Left ventricle myocardium inferior (tissue), 1 donor: ENCODE measurements around the gene RAB11FIP4. TPM values are rescaled to one million over a fixed set of nuclear protein-coding genes. Genes with fewer than 3 reads are reported as not detected.

Experiments used
- DNase-seq: peaks from one replicate; pipeline ENCODE4 v3.0.0-alpha.2; 2020
- H3K27ac ChIP-seq: fragments of 200-600 bp; replicated peaks from 2 replicates; pipeline ENCODE4 v1.8.0; 2021
- H3K27me3 ChIP-seq: fragments of 200-600 bp; 2 replicates; pipeline ENCODE4 v1.8.0; 2021; ENCODE audit warnings: low read depth
- H3K36me3 ChIP-seq: fragments of 200-600 bp; 2 replicates; pipeline ENCODE4 v1.8.0; 2021
- H3K4me1 ChIP-seq: fragments of 200-600 bp; 2 replicates; pipeline ENCODE4 v1.8.0; 2021
- H3K4me3 ChIP-seq: fragments of 200-600 bp; 2 replicates; pipeline ENCODE4 v1.8.0; 2021; ENCODE audit warnings: mild to moderate bottlenecking, moderate library complexity
- H3K9me3 ChIP-seq: fragments of 200-600 bp; replicated peaks from 2 replicates; pipeline ENCODE4 v1.8.0; 2021
- intact Hi-C: fragments of 100-400 bp; cut with micrococcal nuclease; formaldehyde crosslinking; loops from one replicate; pipeline ENCODE4 v1.11.0; 2022
- total RNA-seq: library from RNA; stranded (reverse); fragmentation: NEBNext Ultra II Directional; extraction: Animal tissue kit (Norgen Biotek cat#: 25700); gene quantifications from one replicate; pipeline ENCODE4 v1.2.1, GENCODE V29; 2021
- TF ChIP-seq, protein P1 (sequence below): fragments of 200-600 bp; IDR thresholded peaks from 2 replicates; pipeline ENCODE4 v1.8.0; 2021; ENCODE audit warnings: antibody characterized with exemption, mild to moderate bottlenecking, borderline replicate concordance
- donor health status: DM: no; HTN: yes; CAD: no; lungs with severe emphysema.

RAB11FIP4 gene
- total RNA-seq, 1 donor from 2014 or later, result 8.3 TPM

DNA sequence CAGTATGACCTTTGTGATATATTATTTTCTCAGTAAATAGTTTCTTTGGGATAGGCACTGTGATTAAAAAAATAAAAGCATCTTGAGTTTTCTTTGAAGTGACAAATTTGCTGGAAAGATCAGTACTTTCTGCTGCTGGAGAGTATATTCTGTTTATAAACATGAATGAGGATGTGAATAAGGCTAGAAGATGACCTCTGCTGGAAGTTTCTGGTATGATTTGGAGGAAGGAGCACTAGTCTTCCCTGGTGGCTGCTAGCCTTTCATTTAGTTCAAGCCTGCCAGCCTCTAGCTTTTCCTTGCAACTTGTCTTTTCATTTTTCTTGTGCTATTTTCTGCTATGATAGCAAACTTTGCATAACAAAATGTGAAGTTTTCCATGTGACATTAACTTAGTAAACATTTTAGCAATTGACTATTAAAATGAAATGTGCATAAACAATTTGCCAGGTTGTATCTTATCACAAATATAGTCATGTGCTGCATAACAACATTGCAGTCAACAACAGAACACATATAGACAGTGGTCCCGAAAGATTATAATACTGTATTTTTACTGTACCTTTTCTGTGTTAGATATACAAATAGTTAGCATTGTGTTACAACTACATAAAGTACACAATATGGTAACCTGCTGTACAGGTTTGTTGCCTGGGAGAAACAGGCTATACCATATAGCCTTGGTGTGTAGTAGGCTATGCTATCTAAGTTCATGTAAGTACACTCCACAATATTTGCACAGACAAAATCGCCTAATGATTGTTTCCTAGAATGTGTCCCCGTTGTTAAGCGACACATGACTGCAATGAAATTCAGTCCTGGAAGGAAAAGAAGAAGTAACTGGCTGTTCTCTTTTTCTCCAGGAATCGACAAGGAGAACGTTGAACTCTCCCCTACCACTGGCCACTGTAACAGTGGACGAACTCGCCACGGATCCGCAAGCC lies 18.1 kb upstream of the RAB11FIP4 start:
- no peaks in the 10 kb centered on the region for H3K27me3 ChIP-seq
- TF ChIP-seq, protein P1, sequence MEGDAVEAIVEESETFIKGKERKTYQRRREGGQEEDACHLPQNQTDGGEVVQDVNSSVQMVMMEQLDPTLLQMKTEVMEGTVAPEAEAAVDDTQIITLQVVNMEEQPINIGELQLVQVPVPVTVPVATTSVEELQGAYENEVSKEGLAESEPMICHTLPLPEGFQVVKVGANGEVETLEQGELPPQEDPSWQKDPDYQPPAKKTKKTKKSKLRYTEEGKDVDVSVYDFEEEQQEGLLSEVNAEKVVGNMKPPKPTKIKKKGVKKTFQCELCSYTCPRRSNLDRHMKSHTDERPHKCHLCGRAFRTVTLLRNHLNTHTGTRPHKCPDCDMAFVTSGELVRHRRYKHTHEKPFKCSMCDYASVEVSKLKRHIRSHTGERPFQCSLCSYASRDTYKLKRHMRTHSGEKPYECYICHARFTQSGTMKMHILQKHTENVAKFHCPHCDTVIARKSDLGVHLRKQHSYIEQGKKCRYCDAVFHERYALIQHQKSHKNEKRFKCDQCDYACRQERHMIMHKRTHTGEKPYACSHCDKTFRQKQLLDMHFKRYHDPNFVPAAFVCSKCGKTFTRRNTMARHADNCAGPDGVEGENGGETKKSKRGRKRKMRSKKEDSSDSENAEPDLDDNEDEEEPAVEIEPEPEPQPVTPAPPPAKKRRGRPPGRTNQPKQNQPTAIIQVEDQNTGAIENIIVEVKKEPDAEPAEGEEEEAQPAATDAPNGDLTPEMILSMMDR, result peak; percentile 60
- no peak overlapping the region for H3K4me3 ChIP-seq
- DNase-seq, result no peak
- intact Hi-C loops, result no loop called here
- peaks cover 13% of the 10 kb centered on the region for H3K4me1 ChIP-seq
- H3K36me3 ChIP-seq, result peaks cover 42% of the 10 kb centered on the region
- no peaks in the 10 kb centered on the region for H3K9me3 ChIP-seq
- H3K27ac ChIP-seq, result no peak overlapping the region

DNA sequence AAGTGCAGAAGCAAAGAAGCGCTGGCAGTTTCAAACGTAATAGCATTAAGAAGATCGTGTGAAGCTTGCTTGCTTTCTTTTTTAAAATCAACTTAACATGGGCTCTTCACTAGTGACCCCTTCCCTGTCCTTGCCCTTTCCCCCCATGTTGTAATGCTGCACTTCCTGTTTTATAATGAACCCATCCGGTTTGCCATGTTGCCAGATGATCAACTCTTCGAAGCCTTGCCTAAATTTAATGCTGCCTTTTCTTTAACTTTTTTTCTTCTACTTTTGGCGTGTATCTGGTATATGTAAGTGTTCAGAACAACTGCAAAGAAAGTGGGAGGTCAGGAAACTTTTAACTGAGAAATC lies 17.4 kb upstream of the RAB11FIP4 start:
- Histone ChIP-seq H3K4me1 (peaks cover 13% of the 10 kb centered on the region), H3K27ac (no peak overlapping the region), H3K27me3 (no peaks in the 10 kb centered on the region), H3K9me3 (no peaks in the 10 kb centered on the region), H3K36me3 (peaks cover 35% of the 10 kb centered on the region), H3K4me3 (no peak overlapping the region)
- intact Hi-C loops, result no loop called here
- TF ChIP-seq, protein P1, result no peak
- no peak for DNase-seq

DNA sequence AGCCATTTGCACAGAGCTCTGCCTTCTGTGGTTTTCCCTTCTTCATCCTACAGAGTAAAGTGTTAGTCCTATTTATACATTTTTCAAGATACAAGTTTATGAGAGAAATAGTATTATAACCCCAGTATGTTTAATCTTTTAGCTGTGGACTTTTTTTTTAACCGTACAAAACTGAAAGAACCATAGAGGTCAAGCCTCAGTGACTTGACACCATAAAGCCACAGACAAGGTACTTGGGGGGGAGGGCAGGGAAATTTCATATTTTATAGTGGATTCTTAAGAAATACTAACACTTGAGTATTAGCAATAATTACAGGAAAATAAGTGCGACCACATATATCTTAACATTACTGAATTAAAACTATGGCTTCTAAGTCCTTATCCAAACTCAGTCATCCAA lies 17.0 kb upstream of the RAB11FIP4 start:
- Histone ChIP-seq H3K27ac (no peak overlapping the region), H3K27me3 (no peaks in the 10 kb centered on the region), H3K4me3 (no peak overlapping the region), H3K4me1 (peaks cover 13% of the 10 kb centered on the region), H3K36me3 (peaks cover 31% of the 10 kb centered on the region), H3K9me3 (no peaks in the 10 kb centered on the region)
- intact Hi-C loops, result no loop called here
- TF ChIP-seq, protein P1, result no peak
- DNase-seq, result no peak

DNA sequence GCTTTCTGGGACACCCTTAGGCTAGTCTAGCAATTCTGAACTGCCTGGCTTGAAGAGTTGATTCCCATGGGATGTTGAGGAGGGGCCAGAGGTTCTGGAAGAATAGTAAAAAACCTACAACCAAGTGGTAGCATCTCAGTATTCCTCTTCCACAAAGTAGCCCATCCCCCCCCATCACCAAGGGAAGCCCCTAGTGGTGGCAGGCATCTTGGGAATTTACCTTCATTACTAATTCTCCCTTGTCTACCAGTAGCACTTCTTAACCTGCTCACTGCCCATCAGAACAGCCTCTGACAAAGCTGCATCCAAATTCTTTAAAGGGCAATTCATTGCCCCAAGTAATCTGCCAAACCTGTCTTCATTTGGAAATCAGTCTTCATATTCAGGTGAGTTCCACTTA lies 12.8 kb upstream of the RAB11FIP4 start:
- Histone ChIP-seq H3K9me3 (no peaks in the 10 kb centered on the region), H3K4me3 (no peak overlapping the region), H3K27ac (no peak overlapping the region), H3K27me3 (no peaks in the 10 kb centered on the region), H3K36me3 (peaks cover 33% of the 10 kb centered on the region), H3K4me1 (no peaks in the 10 kb centered on the region)
- DNase-seq, result no peak
- TF ChIP-seq, protein P1, result no peak
- intact Hi-C loops, result no loop called here

DNA sequence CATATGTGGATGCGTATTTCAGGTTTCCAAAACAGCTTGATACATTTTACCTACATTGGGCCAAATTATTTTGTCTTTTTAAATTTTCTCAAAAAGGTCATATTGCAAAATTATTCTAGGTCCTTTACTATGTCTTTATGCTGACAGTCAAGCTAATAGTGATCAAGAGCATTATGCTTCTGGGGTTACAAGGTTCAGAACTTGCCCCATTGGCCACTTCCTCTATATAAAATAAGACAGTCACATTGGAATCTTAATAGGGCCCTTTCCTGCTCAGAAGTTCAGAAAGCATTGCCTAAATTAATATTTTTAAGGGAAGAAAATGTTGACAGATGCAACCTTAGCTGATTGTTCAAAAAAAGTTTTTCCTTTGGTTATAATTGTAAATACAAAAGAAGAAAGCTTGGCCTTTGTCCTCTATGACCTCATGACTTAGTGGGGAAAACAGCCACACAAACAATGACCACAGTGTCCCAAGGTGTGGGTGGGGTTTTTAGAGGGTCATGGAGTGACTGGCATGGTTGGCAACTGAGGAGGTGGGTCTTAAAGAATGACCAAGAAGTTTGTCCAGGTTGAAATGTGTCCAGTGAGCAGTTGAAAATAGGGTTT lies 11.8 kb upstream of the RAB11FIP4 start:
- DNase-seq, result no peak
- Histone ChIP-seq H3K27ac (no peak overlapping the region), H3K27me3 (no peaks in the 10 kb centered on the region), H3K36me3 (peaks cover 22% of the 10 kb centered on the region), H3K4me1 (no peaks in the 10 kb centered on the region), H3K4me3 (no peak overlapping the region), H3K9me3 (no peaks in the 10 kb centered on the region)
- intact Hi-C loops, result no loop called here
- TF ChIP-seq, protein P1, result no peak
